Keratinocyte (primary cell): ENCODE results near the gene GIT1. TPM values are rescaled to one million over a fixed set of nuclear protein-coding genes. Genes with fewer than 3 reads are reported as not detected.

Source experiments
- DNase-seq: peaks from one replicate; pipeline ENCODE4 v3.0.0-alpha.2; 2011; ENCODE audit warnings: low read depth, missing footprints, low spot score
- FAIRE-seq: peaks from 2 replicates; lab custom pipeline; 2011; peaks lifted over from hg19 to GRCh38; lab: Jason Lieb, UNC
- H2AFZ ChIP-seq: 2 replicates; pipeline ENCODE4 v1.6.0; 2012; ENCODE audit warnings: low read length, control low read depth, inconsistent platforms; ENCODE audit not compliant: control insufficient read depth
- H3K27ac ChIP-seq: 2 replicates; pipeline ENCODE4 v1.5.1; 2011; ENCODE audit warnings: low read length; ENCODE audit not compliant: control insufficient read depth, insufficient read depth
- H3K27me3 ChIP-seq: 3 replicates; pipeline ENCODE4 v1.6.0; 2011; ENCODE audit warnings: low read length; ENCODE audit not compliant: control insufficient read depth, insufficient read depth; ENCODE audit errors: extremely low read depth
- H3K36me3 ChIP-seq, 2 experiments: 2 replicates in 1 of 2; 3 replicates in 1 of 2; pipeline ENCODE4 v1.5.1; 2011; ENCODE audit warnings: low read length in 2 of 2, mild to moderate bottlenecking in 1 of 2; ENCODE audit not compliant: control insufficient read depth in 2 of 2, insufficient read depth in 2 of 2; ENCODE audit errors: extremely low read depth in 1 of 2
- H3K4me1 ChIP-seq: 3 replicates; pipeline ENCODE4 v1.5.1; 2011; ENCODE audit warnings: low read length; ENCODE audit not compliant: control insufficient read depth, insufficient read depth; ENCODE audit errors: extremely low read depth
- H3K4me2 ChIP-seq: 3 replicates; pipeline ENCODE4 v1.6.0; 2011; ENCODE audit warnings: low read depth, low read length; ENCODE audit not compliant: control insufficient read depth, insufficient read depth; ENCODE audit errors: extremely low read depth
- H3K4me3 ChIP-seq, 3 experiments: fragments of 200-600 bp in 1 of 3; sonication (generic) in 1 of 3; 2 replicates in 2 of 3; 3 replicates in 1 of 3; pipeline ENCODE4 v1.5.1; 2011 to 2016; ENCODE audit warnings: low read length in 3 of 3, mild to moderate bottlenecking in 3 of 3, control low read depth in 2 of 3, inconsistent platforms in 1 of 3, low read depth in 1 of 3, mixed read lengths in 1 of 3, mixed run types in 1 of 3, moderate library complexity in 1 of 3; ENCODE audit not compliant: control insufficient read depth in 2 of 3, insufficient read depth in 2 of 3; ENCODE audit errors: extremely low read depth in 1 of 3
- H3K79me2 ChIP-seq: 2 replicates; pipeline ENCODE4 v1.6.0; 2012; ENCODE audit warnings: low read length; ENCODE audit not compliant: control insufficient read depth, insufficient read depth
- H3K9ac ChIP-seq: 3 replicates; pipeline ENCODE4 v1.6.0; 2011; ENCODE audit warnings: low read length; ENCODE audit not compliant: control insufficient read depth, insufficient read depth; ENCODE audit errors: extremely low read depth
- H3K9me1 ChIP-seq: 3 replicates; pipeline ENCODE4 v1.6.0; 2011; ENCODE audit warnings: low read length; ENCODE audit not compliant: control insufficient read depth, insufficient read depth; ENCODE audit errors: extremely low read depth
- H3K9me3 ChIP-seq: 2 replicates; pipeline ENCODE4 v1.5.1; 2012; ENCODE audit warnings: low read depth, low read length; ENCODE audit not compliant: control insufficient read depth
- H4K20me1 ChIP-seq: 3 replicates; pipeline ENCODE4 v1.6.0; 2011; ENCODE audit warnings: low read length; ENCODE audit not compliant: control insufficient read depth, insufficient read depth; ENCODE audit errors: extremely low read depth
- EZH2 ChIP-seq: IDR thresholded peaks from one replicate; pipeline ENCODE4 v1.6.1; 2012; ENCODE audit warnings: inconsistent platforms, mild to moderate bottlenecking, low read length, moderate library complexity
- dilution Hi-C: fragments of 300-500 bp; cut with MboI; formaldehyde crosslinking; loops from one replicate; pipeline ENCODE4 v1.7.0; 2020; ENCODE audit warnings: low sequenced_read_pairs; ENCODE audit not compliant: extremely low pct_ligation_motif_present
- polyA plus RNA-seq, 5 experiments: library from polyadenylated mRNA; depleted of rRNA in 3 of 5; stranded (reverse) in 3 of 5; stranded (forward) in 1 of 5; unstranded in 1 of 5; fragments of >200 nt; gene quantifications; 1 replicate in 1 of 5; 2 replicates in 3 of 5; 3 replicates in 1 of 5; pipeline versions ENCODE4 v1.2.1 to v1.2.3, GENCODE V29; 2011 to 2012; ENCODE audit warnings: missing spikeins in 2 of 5, low read depth in 1 of 5, low replicate concordance in 1 of 5
- TF ChIP-seq, protein P1 (sequence below), 3 experiments: IDR thresholded peaks in 1 of 3; conservative IDR thresholded peaks in 1 of 3; optimal IDR thresholded peaks in 1 of 3; 2 replicates in 2 of 3; 3 replicates in 1 of 3; pipeline versions ENCODE3 to v1.5.1; 2011; ENCODE audit warnings: low read length in 3 of 3, mild to moderate bottlenecking in 3 of 3, moderate library complexity in 2 of 3, control low read depth in 1 of 3, inconsistent platforms in 1 of 3; ENCODE audit not compliant: insufficient read depth in 2 of 3; ENCODE audit errors: extremely low read depth in 1 of 3

Gene GIT1
- polyA plus RNA-seq, 1 donor (not counting 4 experiments of a cell fraction or from before 2014, with no cell fraction given): 42.7 TPM

DNA sequence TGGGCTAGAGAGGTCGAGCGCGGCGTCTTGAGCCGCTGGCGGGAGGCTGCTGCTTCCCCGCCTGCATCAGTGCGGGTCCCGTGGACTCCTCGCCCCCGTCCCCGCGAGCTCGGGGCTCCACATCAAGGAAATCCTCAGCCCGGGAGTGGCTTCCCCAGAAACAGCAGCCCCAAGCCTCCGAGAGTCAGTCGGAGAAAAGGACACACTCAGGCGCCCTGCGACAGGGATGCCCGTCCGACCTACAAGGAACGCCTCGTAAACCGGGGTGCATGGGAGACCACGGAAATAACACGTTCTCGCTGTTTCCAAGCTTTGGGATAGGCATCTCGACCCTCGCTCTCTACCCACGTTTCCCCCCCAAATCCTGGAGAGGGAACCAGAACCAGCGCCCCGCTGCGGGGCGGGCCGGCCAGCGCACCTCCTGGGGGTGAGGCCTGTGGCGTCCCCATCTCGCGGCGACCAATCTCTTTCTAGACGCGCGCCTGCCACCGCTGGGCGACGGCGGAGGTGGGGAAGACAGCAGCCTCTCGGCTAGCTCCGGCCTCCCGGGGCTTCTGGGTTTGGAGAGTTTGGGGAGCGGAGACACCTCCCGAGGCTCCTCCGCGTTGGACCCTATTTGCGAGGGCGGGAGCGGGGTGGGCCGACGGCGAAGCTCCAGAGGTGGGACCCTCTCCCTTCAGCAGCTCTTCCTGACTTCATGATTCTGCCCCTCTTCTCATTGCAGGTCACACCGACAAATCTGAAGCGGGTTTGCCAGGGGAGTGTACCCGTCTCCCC is 21.7 kb downstream of the GIT1 start:
- no peak for TF ChIP-seq EZH2
- TF ChIP-seq, protein P1, sequence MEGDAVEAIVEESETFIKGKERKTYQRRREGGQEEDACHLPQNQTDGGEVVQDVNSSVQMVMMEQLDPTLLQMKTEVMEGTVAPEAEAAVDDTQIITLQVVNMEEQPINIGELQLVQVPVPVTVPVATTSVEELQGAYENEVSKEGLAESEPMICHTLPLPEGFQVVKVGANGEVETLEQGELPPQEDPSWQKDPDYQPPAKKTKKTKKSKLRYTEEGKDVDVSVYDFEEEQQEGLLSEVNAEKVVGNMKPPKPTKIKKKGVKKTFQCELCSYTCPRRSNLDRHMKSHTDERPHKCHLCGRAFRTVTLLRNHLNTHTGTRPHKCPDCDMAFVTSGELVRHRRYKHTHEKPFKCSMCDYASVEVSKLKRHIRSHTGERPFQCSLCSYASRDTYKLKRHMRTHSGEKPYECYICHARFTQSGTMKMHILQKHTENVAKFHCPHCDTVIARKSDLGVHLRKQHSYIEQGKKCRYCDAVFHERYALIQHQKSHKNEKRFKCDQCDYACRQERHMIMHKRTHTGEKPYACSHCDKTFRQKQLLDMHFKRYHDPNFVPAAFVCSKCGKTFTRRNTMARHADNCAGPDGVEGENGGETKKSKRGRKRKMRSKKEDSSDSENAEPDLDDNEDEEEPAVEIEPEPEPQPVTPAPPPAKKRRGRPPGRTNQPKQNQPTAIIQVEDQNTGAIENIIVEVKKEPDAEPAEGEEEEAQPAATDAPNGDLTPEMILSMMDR (optimal IDR thresholded peaks at IDR 0.05 in 1 of 3, IDR thresholded peaks at IDR 0.05 in 1 of 3, conservative IDR thresholded peaks at IDR 0.05 in 1 of 3; ENCODE audit: extremely low read depth in 1 of 3, insufficient read depth in 2 of 3, low read length in 3 of 3): peak; percentile 24 to 49 (median 48)
- Histone ChIP-seq H3K27ac (peak overlapping the region; percentile 52), H3K27me3 (no peaks in the 10 kb centered on the region), H3K36me3 (peaks cover 0 to 4% of the 10 kb centered on the region in 2 experiments), H3K4me2 (peak overlapping the region; percentile 93), H4K20me1 (no peaks in the 10 kb centered on the region), H3K4me1 (peaks cover 21% of the 10 kb centered on the region), H2AFZ (peak overlapping the region; percentile 83), H3K9me3 (no peaks in the 10 kb centered on the region), H3K9me1 (no peaks in the 10 kb centered on the region), H3K79me2 (no peaks in the 10 kb centered on the region), H3K9ac (peak overlapping the region; percentile 78), H3K4me3 (peak overlapping the region; percentile 57 to 85 (median 81))
- no peak for DNase-seq
- dilution Hi-C loops: no loop called here
- no peak for FAIRE-seq

DNA sequence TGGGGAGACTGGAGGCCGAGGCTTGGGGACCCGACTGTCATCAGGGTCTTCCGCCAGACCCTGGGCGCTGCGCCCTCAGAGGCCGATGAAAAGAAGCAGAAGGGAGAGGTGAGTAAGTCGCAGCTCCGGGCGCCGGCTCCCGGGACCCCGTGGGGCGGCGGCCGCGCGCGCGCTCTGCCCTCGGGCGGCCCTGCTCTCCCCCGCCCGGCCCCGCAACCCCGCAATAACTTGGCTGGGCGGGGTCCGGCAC is 22.2 kb downstream of the GIT1 start:
- FAIRE-seq (no peak), DNase-seq (no peak)
- Histone ChIP-seq H3K36me3 (peaks cover 0 to 4% of the 10 kb centered on the region in 2 experiments), H3K27me3 (no peaks in the 10 kb centered on the region), H3K79me2 (no peaks in the 10 kb centered on the region), H3K9me1 (no peaks in the 10 kb centered on the region), H3K4me1 (peaks cover 21% of the 10 kb centered on the region), H2AFZ (peak overlapping the region; percentile 83), H3K9me3 (no peaks in the 10 kb centered on the region), H4K20me1 (no peaks in the 10 kb centered on the region), H3K4me2 (peak overlapping the region; percentile 93), H3K4me3 (peak overlapping the region; percentile 57 to 85 (median 81)), H3K27ac (peak overlapping the region; percentile 52), H3K9ac (peak overlapping the region; percentile 78)
- dilution Hi-C loops: no loop called here
- TF ChIP-seq, protein P1 (optimal IDR thresholded peaks at IDR 0.05 in 1 of 3, IDR thresholded peaks at IDR 0.05 in 1 of 3, conservative IDR thresholded peaks at IDR 0.05 in 1 of 3; ENCODE audit: extremely low read depth in 1 of 3, insufficient read depth in 2 of 3, low read length in 3 of 3): no peak
- no peak for TF ChIP-seq EZH2
